ENCODE data around the gene PURA. TPM values are rescaled to one million over a fixed set of nuclear protein-coding genes. Genes with fewer than 3 reads are reported as not detected.

Gene PURA
- total and polyA plus RNA-seq, 2 of the 13 experiments (the other 11 are each of a cell fraction or from before 2014, with no cell fraction given): 2.0 to 5.0 TPM

- CTCF ChIA-PET (ENCODE audit: low intra/inter-chr PET ratio, low total read pairs): no interaction called here
- peaks cover 0 to 12% of the 10 kb centered on the region in 2 experiments; a peak in 1 of 5 replicates for H3K27me3 ChIP-seq (ENCODE audit: control insufficient read depth in 1 of 2, insufficient read depth in 2 of 2, low read length in 2 of 2)
- no peaks in the 10 kb centered on the region for H3K36me3 ChIP-seq (replicated peaks in 1 of 2; ENCODE audit: control insufficient read depth in 1 of 2, insufficient read depth in 2 of 2, low read length in 2 of 2)
- no peaks in the 10 kb centered on the region for H3K4me1 ChIP-seq (ENCODE audit: insufficient read depth, low read length)
- no peak overlapping the region for H3K4me3 ChIP-seq (replicated peaks in 1 of 3; ENCODE audit: insufficient read depth in 1 of 3, low read depth in 2 of 3, low read length in 3 of 3)
- TF ChIP-seq ETV6 (CRISPR knock-in tag; conservative IDR thresholded peaks at IDR 0.05) (no peak), BCLAF1 (IDR thresholded peaks at IDR 0.05) (no peak), HMGA1 (CRISPR knock-in tag; conservative IDR thresholded peaks at IDR 0.05) (no peak), SRSF1 (optimal IDR thresholded peaks at IDR 0.05; ENCODE audit: low read depth, low read length) (no peak), TEAD2 (CRISPR knock-in tag; IDR thresholded peaks at IDR 0.05) (no peak), XRCC5 (optimal IDR thresholded peaks at IDR 0.05; ENCODE audit: low read length) (no peak), ISX (CRISPR knock-in tag; conservative IDR thresholded peaks at IDR 0.05) (no peak), HNF1B (CRISPR knock-in tag; IDR thresholded peaks at IDR 0.05) (no peak), ZNF512B (CRISPR knock-in tag; IDR thresholded peaks at IDR 0.05; ENCODE audit: borderline replicate concordance) (no peak), RBM39 (IDR thresholded peaks at IDR 0.05; ENCODE audit: low read depth, low read length, poor library complexity, severe bottlenecking) (no peak)
- TF ChIP-seq, protein P1, sequence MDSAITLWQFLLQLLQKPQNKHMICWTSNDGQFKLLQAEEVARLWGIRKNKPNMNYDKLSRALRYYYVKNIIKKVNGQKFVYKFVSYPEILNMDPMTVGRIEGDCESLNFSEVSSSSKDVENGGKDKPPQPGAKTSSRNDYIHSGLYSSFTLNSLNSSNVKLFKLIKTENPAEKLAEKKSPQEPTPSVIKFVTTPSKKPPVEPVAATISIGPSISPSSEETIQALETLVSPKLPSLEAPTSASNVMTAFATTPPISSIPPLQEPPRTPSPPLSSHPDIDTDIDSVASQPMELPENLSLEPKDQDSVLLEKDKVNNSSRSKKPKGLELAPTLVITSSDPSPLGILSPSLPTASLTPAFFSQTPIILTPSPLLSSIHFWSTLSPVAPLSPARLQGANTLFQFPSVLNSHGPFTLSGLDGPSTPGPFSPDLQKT (CRISPR knock-in tag; IDR thresholded peaks at IDR 0.05; ENCODE audit: borderline replicate concordance): no peak
- in situ Hi-C loops (cut with HindIII; ENCODE audit: extremely low pct_ligation_motif_present, low pct_unique_long_range_greater_than_20kb): no loop called here
- peaks cover 9% of the 10 kb centered on the region for H3K9me3 ChIP-seq (ENCODE audit: low read length)
- no peak overlapping the region for H3K27ac ChIP-seq (ENCODE audit: extremely low read length, insufficient read depth, low read length)
- H3K79me2 ChIP-seq (ENCODE audit: insufficient read depth, low read length): no peaks in the 10 kb centered on the region
- intact Hi-C loops (cut with micrococcal nuclease; ENCODE audit: unreplicated experiment): no loop called here
- DNase-seq (ENCODE audit: low spot score): no peak
- no peaks in the 10 kb centered on the region for H4K20me1 ChIP-seq (ENCODE audit: insufficient read depth, low read length)
- FAIRE-seq: no peak
- no peak overlapping the region for H3K4me2 ChIP-seq (ENCODE audit: low read depth, low read length)
- no peak for ATAC-seq
- no peak overlapping the region for H3K9ac ChIP-seq (ENCODE audit: insufficient read depth, low read depth, low read length)
- H2AFZ ChIP-seq (ENCODE audit: low read length): no peak overlapping the region
- POLR2A ChIA-PET: no interaction called here
- no TSS peak for BruUV-seq (replicated peaks)
These were observed 19.0 kb upstream of the PURA start for GRCh38 chr5:140094889-140095288.
